Spleen (tissue), 11 donors: Measurements from ENCODE around the gene LOXL3. TPM values are rescaled to one million over a fixed set of nuclear protein-coding genes. Genes with fewer than 3 reads are reported as not detected.

ENCODE experiments used
- DNase-seq: peaks from one replicate; pipeline ENCODE4 v3.0.0-alpha.2; 2020
- H3K27ac ChIP-seq, 8 donors: fragments of 200-600 bp; sonication (generic) in 7 of 8; 1 replicate in 4 of 8; 2 replicates in 4 of 8; pipeline versions ENCODE4 v1.5.0 to v1.8.0; 2016 to 2021; ENCODE audit warnings: inconsistent platforms in 4 of 8, mild to moderate bottlenecking in 4 of 8, moderate library complexity in 1 of 8
- H3K27me3 ChIP-seq, 7 donors: fragments of 200-600 bp; sonication (generic) in 6 of 7; replicated peaks in 1 of 7; 1 replicate in 4 of 7; 2 replicates in 3 of 7; pipeline versions ENCODE4 v1.5.0 to v1.8.0; 2016 to 2021; ENCODE audit warnings: inconsistent platforms in 3 of 7, mild to moderate bottlenecking in 1 of 7
- H3K36me3 ChIP-seq, 6 donors: fragments of 200-600 bp; sonication (generic) in 5 of 6; 1 replicate in 4 of 6; 2 replicates in 2 of 6; pipeline versions ENCODE4 v1.5.0 to v1.8.0; 2016 to 2021; ENCODE audit warnings: inconsistent platforms in 2 of 6
- H3K4me1 ChIP-seq, 6 donors: fragments of 200-600 bp; sonication (generic) in 5 of 6; 1 replicate in 3 of 6; 2 replicates in 3 of 6; pipeline versions ENCODE4 v1.5.0 to v1.8.0; 2016 to 2021; ENCODE audit warnings: inconsistent platforms in 3 of 6
- H3K4me3 ChIP-seq, 8 donors: fragments of 200-600 bp; sonication (generic) in 7 of 8; 1 replicate in 4 of 8; 2 replicates in 4 of 8; pipeline versions ENCODE4 v1.5.0 to v1.8.0; 2016 to 2021; ENCODE audit warnings: inconsistent platforms in 4 of 8, mild to moderate bottlenecking in 4 of 8, moderate library complexity in 2 of 8
- H3K9me3 ChIP-seq, 8 donors: fragments of 200-600 bp; sonication (generic) in 7 of 8; 1 replicate in 4 of 8; 2 replicates in 4 of 8; pipeline versions ENCODE4 v1.5.0 to v1.8.0; 2016 to 2021; ENCODE audit warnings: inconsistent platforms in 4 of 8
- CTCF ChIP-seq, 11 experiments: fragments of 200-600 bp in 7 of 11; fragments of 450-650 bp in 4 of 11; sonication (generic) in 4 of 11; IDR thresholded peaks in 8 of 11; conservative IDR thresholded peaks in 3 of 11; 1 replicate in 7 of 11; 2 replicates in 4 of 11; pipeline versions ENCODE4 v1.4.0 to v1.8.0; 2016 to 2021; ENCODE audit warnings: antibody characterized with exemption in 11 of 11, inconsistent platforms in 4 of 11, mild to moderate bottlenecking in 1 of 11
- POLR2A ChIP-seq, 3 donors: fragments of 450-650 bp; IDR thresholded peaks; one replicate each; pipeline ENCODE4 v1.5.1; 2017; ENCODE audit warnings: antibody characterized with exemption in 3 of 3, mild to moderate bottlenecking in 1 of 3
- POLR2AphosphoS5 ChIP-seq, 3 donors: sonication (generic); formaldehyde crosslinking; IDR thresholded peaks; one replicate each; pipeline ENCODE4 v1.5.1; 2017; ENCODE audit warnings: antibody characterized with exemption in 3 of 3
- WGBS, 5 donors: extraction: QIAGEN DNeasy Blood & Tissue Kit in 3 of 5; methylation state at CpG; one replicate each; pipeline versions ENCODE4 v1.1.5 to v1.1.7; 2013 to 2018; 5-methylcytosine and 5-hydroxymethylcytosine counted together
- intact Hi-C: fragments of 100-400 bp; cut with DNase I; formaldehyde crosslinking; loops from one replicate; pipeline ENCODE4 v1.15.0; 2023; ENCODE audit warnings: low total_unique reads
- polyA plus RNA-seq, 3 donors: library from polyadenylated mRNA; stranded (reverse); fragments of 200-250 nt; gene quantifications; one replicate each; pipeline ENCODE4 v1.2.1, GENCODE V29; 2013
- total RNA-seq, 7 donors: library from RNA; depleted of rRNA in 3 of 7; stranded (reverse); fragments of >200 nt in 3 of 7; fragmentation: NEBNext Ultra II Directional in 4 of 7; extraction: Animal tissue kit (Norgen Biotek cat#: 25700) in 4 of 7; gene quantifications; one replicate each; pipeline versions ENCODE4 v1.1.0 to v1.2.1, GENCODE V29; 2016 to 2021
- donor health status: healthy with polysubstance abuse.
- donor health status: DM: no; HTN: no; CAD: no; lungs with moderate emphysema.
- donor health status: DM: no; HTN: no; CAD: no.
- donor health status: Bipolar disorder and iron deficiency.
- donor health status: healthy.
- donor health status: DM: no; HTN: no; CAD: no.
- donor health status: DM: yes; HTN: yes; CAD: no.

The LOXL3 gene
- total and polyA plus RNA-seq, 10 donors = 1.8 to 27.4 (median 15.9) TPM

GRCh38 chr2:74542978-74543377, 10.8 kb downstream of the LOXL3 start:
- 89 to 98% (median 94%) methylated on average over 1 of the region's 1 CpG for WGBS, 5 donors
- TF ChIP-seq POLR2AphosphoS5 (IDR thresholded peaks at IDR 0.05) (no peak), CTCF (IDR thresholded peaks at IDR 0.05 in 8 of 11, conservative IDR thresholded peaks at IDR 0.05 in 3 of 11) (no peak), POLR2A (IDR thresholded peaks at IDR 0.05) (no peak)
- Histone ChIP-seq H3K9me3 (no peaks in the 10 kb centered on the region), H3K4me3 (no peak overlapping the region), H3K36me3 (no peaks in the 10 kb centered on the region), H3K4me1 (peaks cover 0 to 28% (median 4%) of the 10 kb centered on the region in 6 donors), H3K27me3 (peaks cover 0 to 6% (median 0%) of the 10 kb centered on the region in 7 donors), H3K27ac (no peak overlapping the region)
- intact Hi-C loops = no loop called here
- no peak for DNase-seq

- intact Hi-C loops = no loop called here
- WGBS, 5 donors = 66 to 87% (median 79%) methylated on average over 5 of the region's 5 CpGs
- Histone ChIP-seq H3K36me3 (no peaks in the 10 kb centered on the region), H3K27me3 (no peaks in the 10 kb centered on the region), H3K4me1 (peaks cover 0 to 26% (median 2%) of the 10 kb centered on the region in 6 donors), H3K4me3 (no peak overlapping the region), H3K27ac (peak overlapping the region in 2 of 8 donors; percentile 50 to 66), H3K9me3 (no peaks in the 10 kb centered on the region)
- DNase-seq = no peak
- TF ChIP-seq POLR2A (IDR thresholded peaks at IDR 0.05) = no peak
- peak in 1 of 3 donors; percentile 16 for TF ChIP-seq POLR2AphosphoS5 (IDR thresholded peaks at IDR 0.05)
Observed at GRCh38 chr2:74540291-74540690, 13.5 kb downstream of the LOXL3 start.

GRCh38 chr2:74538881-74539339, 14.8 kb downstream of the LOXL3 start:
- WGBS, 5 donors = 29 to 52% (median 33%) methylated on average over 7 of the region's 7 CpGs
- Histone ChIP-seq H3K27me3 (no peaks in the 10 kb centered on the region), H3K36me3 (peaks cover 0 to 7% (median 0%) of the 10 kb centered on the region in 6 donors), H3K9me3 (no peaks in the 10 kb centered on the region), H3K27ac (peak overlapping the region in 6 of 8 donors; percentile 6 to 66 (median 56)), H3K4me3 (peak overlapping the region in 2 of 8 donors; percentile 6 to 45), H3K4me1 (peaks cover 0 to 26% (median 2%) of the 10 kb centered on the region in 6 donors)
- TF ChIP-seq POLR2AphosphoS5 (IDR thresholded peaks at IDR 0.05) = no peak
- no peak for TF ChIP-seq POLR2A (IDR thresholded peaks at IDR 0.05)
- TF ChIP-seq CTCF (IDR thresholded peaks at IDR 0.05 in 8 of 11, conservative IDR thresholded peaks at IDR 0.05 in 3 of 11) = no peak
- DNase-seq = no peak
- intact Hi-C loops = no loop called here

- intact Hi-C loops = no loop called here
- Histone ChIP-seq H3K9me3 (no peaks in the 10 kb centered on the region), H3K36me3 (peaks cover 0 to 25% (median 12%) of the 10 kb centered on the region in 6 donors), H3K4me1 (peaks cover 0 to 33% (median 4%) of the 10 kb centered on the region in 6 donors), H3K27me3 (no peaks in the 10 kb centered on the region), H3K4me3 (no peak overlapping the region), H3K27ac (no peak overlapping the region)
- DNase-seq = no peak
- 74 to 82% (median 79%) methylated on average over 4 of the region's 4 CpGs for WGBS, 5 donors
- TF ChIP-seq CTCF (IDR thresholded peaks at IDR 0.05 in 8 of 11, conservative IDR thresholded peaks at IDR 0.05 in 3 of 11) (no peak), POLR2A (IDR thresholded peaks at IDR 0.05) (no peak), POLR2AphosphoS5 (IDR thresholded peaks at IDR 0.05) (no peak)
Observed at GRCh38 chr2:74537140-74537539, 16.6 kb downstream of the LOXL3 start.
